CD4-positive, CD25-positive, alpha-beta regulatory T cell (primary cell): ENCODE data around the gene FASTKD1. TPM values are rescaled to one million over a fixed set of nuclear protein-coding genes. Genes with fewer than 3 reads are reported as not detected.

Source experiments
- ATAC-seq, 2 donors: fragments of 150-1000 bp; cut with Tn5 transposase; one replicate each; pipeline ENCODE4 v1.10.0; 2021; ENCODE audit warnings: low read depth in 2 of 2, moderate number of reproducible peaks in 2 of 2, moderate library complexity in 1 of 2
- DNase-seq, 3 donors: peaks; one replicate each; pipeline versions ENCODE4 v3.0.0 to v3.0.0-alpha.2; 2012 to 2022; ENCODE audit warnings: mixed read lengths in 1 of 3
- H3K27ac ChIP-seq: one replicate; pipeline ENCODE4 v1.7.0; 2013; ENCODE audit warnings: mild to moderate bottlenecking, low read length; ENCODE audit not compliant: insufficient read depth, poor library complexity, severe bottlenecking
- H3K27me3 ChIP-seq: one replicate; pipeline ENCODE4 v1.7.0; 2013; ENCODE audit warnings: low read length; ENCODE audit not compliant: control insufficient read depth, insufficient read depth
- H3K36me3 ChIP-seq: one replicate; pipeline ENCODE4 v1.7.0; 2013; ENCODE audit warnings: mild to moderate bottlenecking, low read length, moderate library complexity; ENCODE audit not compliant: control insufficient read depth, insufficient read depth
- H3K4me1 ChIP-seq: 2 replicates; pipeline ENCODE4 v1.7.0; 2013; ENCODE audit warnings: mild to moderate bottlenecking, low read length; ENCODE audit not compliant: insufficient read depth, control insufficient read depth, poor library complexity, severe bottlenecking
- H3K4me3 ChIP-seq: one replicate; pipeline ENCODE4 v1.7.0; 2013; ENCODE audit warnings: low read depth, mild to moderate bottlenecking, low read length, moderate library complexity
- H3K9me3 ChIP-seq, 2 experiments: 1 replicate in 1 of 2; 2 replicates in 1 of 2; pipeline ENCODE4 v1.7.0; 2013; ENCODE audit warnings: low read length in 2 of 2, mild to moderate bottlenecking in 1 of 2, moderate library complexity in 1 of 2; ENCODE audit not compliant: control insufficient read depth in 2 of 2
- H3K27ac Mint-ChIP-seq, 3 donors: one replicate each; pipeline ENCODE4 v1.8.0; 2020 to 2022; ENCODE audit warnings: mild to moderate bottlenecking in 3 of 3, mixed read lengths in 3 of 3, moderate library complexity in 2 of 3
- H3K27me3 Mint-ChIP-seq: one replicate; pipeline ENCODE4 v1.8.0; 2022; ENCODE audit warnings: mild to moderate bottlenecking, mixed read lengths
- H3K36me3 Mint-ChIP-seq: one replicate; pipeline ENCODE4 v1.8.0; 2020; ENCODE audit warnings: mixed read lengths
- H3K4me1 Mint-ChIP-seq, 4 donors: one replicate each; pipeline ENCODE4 v1.8.0; 2020 to 2022; ENCODE audit warnings: mixed read lengths in 4 of 4, mild to moderate bottlenecking in 1 of 4
- H3K4me3 Mint-ChIP-seq, 4 donors: one replicate each; pipeline ENCODE4 v1.8.0; 2020 to 2022; ENCODE audit warnings: mild to moderate bottlenecking in 4 of 4, mixed read lengths in 4 of 4, moderate library complexity in 3 of 4
- H3K9me3 Mint-ChIP-seq, 7 donors: one replicate each; pipeline ENCODE4 v1.8.0; 2020 to 2022; ENCODE audit warnings: mixed read lengths in 7 of 7, mild to moderate bottlenecking in 3 of 7, moderate library complexity in 2 of 7
- polyA plus RNA-seq, 4 donors: library from polyadenylated mRNA; unstranded; fragments of 300-500 nt; fragmentation: Illumina TruSeq; gene quantifications; one replicate each; pipeline ENCODE4 v1.2.3, GENCODE V29; 2021
- total RNA-seq: library from RNA; stranded (reverse); gene quantifications from one replicate; pipeline ENCODE4 v1.2.3, GENCODE V29; 2022

Gene FASTKD1
- total and polyA plus RNA-seq, 5 donors from 2014 or later, result 7.3 to 23.2 (median 15.8) TPM

GRCh38 chr2:169480079-169480465, 93.6 kb downstream of the FASTKD1 start:
- Mint-ChIP-seq H3K27me3 (peaks cover 4% of the 10 kb centered on the region), H3K27ac (peak overlapping the region in 1 of 3 donors; percentile 80), H3K36me3 (peaks cover 7% of the 10 kb centered on the region), H3K4me1 (peaks cover 10 to 25% (median 17%) of the 10 kb centered on the region in 4 donors), H3K9me3 (peaks cover 0 to 2% (median 0%) of the 10 kb centered on the region in 7 donors), H3K4me3 (peak overlapping the region; percentile 85 to 93 (median 90))
- ATAC-seq, result no peak
- no peaks in the 10 kb centered on the region for H3K36me3 ChIP-seq
- peak overlapping the region; percentile 72 for H3K4me3 ChIP-seq
- no peak for DNase-seq
- H3K4me1 ChIP-seq, result peaks cover 9% of the 10 kb centered on the region
- H3K27me3 ChIP-seq, result no peaks in the 10 kb centered on the region
- H3K9me3 ChIP-seq, result no peaks in the 10 kb centered on the region
- H3K27ac ChIP-seq, result no peak overlapping the region

Other genes with a start within 250 kb of the FASTKD1 start
- gene LRP2, start 211.3 kb downstream of the FASTKD1 start, total RNA-seq, result not detected
- not detected for gene LRP2, start 211.3 kb downstream of the FASTKD1 start, polyA plus RNA-seq
- gene BBS5, start 94.4 kb downstream of the FASTKD1 start, total RNA-seq, result 1.4 TPM
- gene BBS5, start 94.4 kb downstream of the FASTKD1 start, polyA plus RNA-seq, result under 1 TPM in 3 of 4 donors, not detected in 1; 0.32 to 0.95 (median 0.89) TPM
- gene KLHL41, start 64.2 kb downstream of the FASTKD1 start, total RNA-seq, result not detected
- under 1 TPM in 1 of 4 donors, not detected in 3; 0.08 TPM for gene KLHL41, start 64.2 kb downstream of the FASTKD1 start, polyA plus RNA-seq
- 81.6 TPM for gene PPIG, start 10.5 kb upstream of the FASTKD1 start, total RNA-seq
- gene PPIG, start 10.5 kb upstream of the FASTKD1 start, polyA plus RNA-seq, result 10 to 100 TPM; 50.6 to 58.0 (median 51.9) TPM
- gene CFAP210, start 120.5 kb upstream of the FASTKD1 start, total RNA-seq, result not detected
- gene CFAP210, start 120.5 kb upstream of the FASTKD1 start, polyA plus RNA-seq, result not detected
- 5.5 TPM for gene PHOSPHO2, start 120.6 kb upstream of the FASTKD1 start, total RNA-seq
- 1 to 10 TPM; 2.2 to 5.1 (median 4.4) TPM for gene PHOSPHO2, start 120.6 kb upstream of the FASTKD1 start, polyA plus RNA-seq
- 1.3 TPM for gene KLHL23, start 160.0 kb upstream of the FASTKD1 start, total RNA-seq
- 1 to 10 TPM; 1.3 to 3.7 (median 3.1) TPM for gene KLHL23, start 160.0 kb upstream of the FASTKD1 start, polyA plus RNA-seq
- 82.0 TPM for gene SSB, start 225.0 kb upstream of the FASTKD1 start, total RNA-seq
- gene SSB, start 225.0 kb upstream of the FASTKD1 start, polyA plus RNA-seq, result 100 to 1,000 TPM; 106 to 146 (median 127) TPM